ENCODE data around the gene DAO.
A peak's percentile ranks its signal among the peaks of the same experiment; 100 is the strongest.
"Not testable (repeated sequence)": the region's sequence is repeated elsewhere in the genome, so short reads cannot be mapped to it uniquely, and the experiment has no call there.

The DAO gene

GRCh38 chr12:108879615-108880254, at the start of gene DAO:
Gene DAO, plus strand, starts transcription at chr12:108880092. Its CDS starts 4,915 bp downstream, at chr12:108885007.
- DNase-seq: no peak

GRCh38 chr12:108831309-108831991, 48.4 kb upstream of the DAO start:
- DNase-seq: no peak

- DNase-seq: no peak
These were observed 47.7 kb upstream of the DAO start for GRCh38 chr12:108832208-108832607.

GRCh38 chr12:108832730-108833354, 47.0 kb upstream of the DAO start:
- no peak for DNase-seq

- no peak for DNase-seq
These were observed 46.5 kb upstream of the DAO start for GRCh38 chr12:108833355-108833733.

- DNase-seq: no peak
These were observed 46.0 kb upstream of the DAO start for GRCh38 chr12:108833757-108834472.

GRCh38 chr12:108835860-108836634, 43.8 kb upstream of the DAO start:
- DNase-seq: no peak

- DNase-seq: no peak
These were observed 42.7 kb upstream of the DAO start for GRCh38 chr12:108837239-108837638.

- no peak for DNase-seq
These were observed 42.2 kb upstream of the DAO start for GRCh38 chr12:108837680-108838079.

GRCh38 chr12:108838194-108839017, 41.5 kb upstream of the DAO start:
- peak; percentile 55 for DNase-seq

GRCh38 chr12:108839018-108839889, 40.6 kb upstream of the DAO start:
- no peak for DNase-seq

GRCh38 chr12:108839890-108840230, 40.0 kb upstream of the DAO start:
- no peak for DNase-seq

- DNase-seq: no peak
These were observed 39.1 kb upstream of the DAO start for GRCh38 chr12:108840605-108841332.

- DNase-seq: not testable (repeated sequence)
These were observed 38.1 kb upstream of the DAO start for GRCh38 chr12:108841825-108842224.

- no peak for DNase-seq
These were observed 37.5 kb upstream of the DAO start for GRCh38 chr12:108842361-108842760.

GRCh38 chr12:108843187-108843586, 36.7 kb upstream of the DAO start:
- no peak for DNase-seq

- no peak for DNase-seq
These were observed 34.2 kb upstream of the DAO start for GRCh38 chr12:108845696-108846095.

- DNase-seq: no peak
These were observed 33.6 kb upstream of the DAO start for GRCh38 chr12:108846290-108846701.

GRCh38 chr12:108847705-108848104, 32.2 kb upstream of the DAO start:
- DNase-seq: no peak

- DNase-seq: no peak
These were observed 30.2 kb upstream of the DAO start for GRCh38 chr12:108849660-108850059.

Data from stimulated activated CD4-positive, alpha-beta T cell treated with anti-CD3 and anti-CD28 coated beads, Interleukin-4, amount 100 ng/mL, for 1 hour (primary cell).